Lower lobe of right lung (tissue), 2 donors: ENCODE results near the gene MRPL43. TPM values are rescaled to one million over a fixed set of nuclear protein-coding genes. Genes with fewer than 3 reads are reported as not detected.

Source experiments
- ATAC-seq, 2 donors: fragments of 200-7000 bp; cut with Tn5 transposase; one replicate each; pipeline ENCODE4 v1.9.1; 2020 to 2022; ENCODE audit warnings: mild to moderate bottlenecking in 2 of 2, moderate library complexity in 2 of 2
- DNase-seq: peaks from one replicate; pipeline ENCODE4 v3.0.0-alpha.2; 2020
- H3K27ac ChIP-seq: fragments of 200-600 bp; one replicate; pipeline ENCODE4 v1.8.0; 2022
- H3K27me3 ChIP-seq: fragments of 200-600 bp; one replicate; pipeline ENCODE4 v1.8.0; 2022; ENCODE audit warnings: low read depth
- H3K36me3 ChIP-seq: fragments of 200-600 bp; one replicate; pipeline ENCODE4 v1.8.0; 2022; ENCODE audit warnings: mild to moderate bottlenecking
- H3K4me1 ChIP-seq: fragments of 200-600 bp; one replicate; pipeline ENCODE4 v1.8.0; 2022
- H3K4me3 ChIP-seq: fragments of 200-600 bp; one replicate; pipeline ENCODE4 v1.8.0; 2022; ENCODE audit warnings: mild to moderate bottlenecking
- H3K9me3 ChIP-seq: fragments of 200-600 bp; one replicate; pipeline ENCODE4 v1.8.0; 2022
- CTCF ChIP-seq: fragments of 200-600 bp; IDR thresholded peaks from one replicate; pipeline ENCODE4 v1.8.0; 2022; ENCODE audit warnings: antibody characterized with exemption, mild to moderate bottlenecking
- intact Hi-C: fragments of 100-400 bp; cut with DNase I; formaldehyde crosslinking; loops from one replicate; pipeline ENCODE4 v1.11.0; 2022
- total RNA-seq: library from RNA; stranded (reverse); fragmentation: NEBNext Ultra II Directional; extraction: Animal tissue kit (Norgen Biotek cat#: 25700); gene quantifications from one replicate; pipeline ENCODE4 v1.2.1, GENCODE V29; 2021
- donor health status: DM: no; HTN: yes; CAD: no; lungs with severe emphysema.

MRPL43 gene
- total RNA-seq, 1 donor from 2014 or later: 59.7 TPM

DNA sequence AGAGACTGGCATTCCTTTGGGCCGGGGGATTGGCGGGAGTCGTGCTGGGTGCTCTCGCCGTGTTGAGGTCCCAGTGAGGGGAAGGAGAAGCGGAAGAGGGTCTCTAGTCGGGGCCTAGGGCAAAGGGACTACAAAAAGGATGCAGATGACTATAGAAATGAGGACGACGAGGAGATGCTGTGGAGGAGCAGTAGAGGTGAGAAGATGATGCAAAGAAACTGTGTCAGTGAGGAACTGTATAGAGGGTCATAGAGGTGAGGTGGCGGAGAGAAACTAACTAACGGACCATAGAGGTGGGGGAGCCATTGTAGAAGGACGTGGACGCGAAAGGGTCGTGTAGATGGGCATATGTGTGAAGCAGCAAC, 370 bp upstream of the MRPL43 start:
- H3K4me1 ChIP-seq: peaks cover 30% of the 10 kb centered on the region
- intact Hi-C loops: no loop called here
- no peak for DNase-seq
- peaks cover 49% of the 10 kb centered on the region for H3K36me3 ChIP-seq
- no peak for TF ChIP-seq CTCF
- no peak for ATAC-seq
- H3K27ac ChIP-seq: peak overlapping the region; percentile 80
- H3K4me3 ChIP-seq: peak overlapping the region; percentile 93
- no peaks in the 10 kb centered on the region for H3K27me3 ChIP-seq
- no peaks in the 10 kb centered on the region for H3K9me3 ChIP-seq

- Histone ChIP-seq H3K36me3 (peaks cover 53% of the 10 kb centered on the region), H3K27ac (peak overlapping the region; percentile 80), H3K4me1 (peaks cover 30% of the 10 kb centered on the region), H3K27me3 (no peaks in the 10 kb centered on the region), H3K4me3 (peak overlapping the region; percentile 93), H3K9me3 (no peaks in the 10 kb centered on the region)
- ATAC-seq: peak in 1 of 2 donors; percentile 12
- intact Hi-C loops: no loop called here
- no peak for TF ChIP-seq CTCF
- no peak for DNase-seq
Observed at GRCh38 chr10:100986623-100986951, 710 bp downstream of the MRPL43 start.

DNA sequence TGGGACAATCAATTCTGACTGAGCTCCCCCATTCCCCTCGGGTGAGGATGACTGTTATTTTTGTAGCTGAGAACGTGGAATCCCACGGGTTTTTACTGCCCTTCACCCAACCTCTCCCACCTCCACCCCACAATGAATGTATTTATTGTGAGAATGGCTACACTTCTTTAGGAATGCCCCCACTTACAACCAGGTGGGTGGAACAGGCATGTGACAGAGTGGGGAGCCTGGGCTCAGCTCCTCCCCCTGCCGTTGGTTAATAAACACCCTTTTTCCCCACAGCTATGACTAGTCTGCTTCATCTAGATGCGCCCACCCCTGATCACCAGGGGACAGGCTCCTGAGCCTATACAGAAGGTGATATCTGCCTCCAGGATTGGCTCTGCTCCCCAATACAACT, 2.0 kb downstream of the MRPL43 start:
- H3K36me3 ChIP-seq: peaks cover 53% of the 10 kb centered on the region
- ATAC-seq (no peak), DNase-seq (peak; percentile 11)
- no peaks in the 10 kb centered on the region for H3K9me3 ChIP-seq
- TF ChIP-seq CTCF: no peak
- no peak overlapping the region for H3K27ac ChIP-seq
- no peaks in the 10 kb centered on the region for H3K27me3 ChIP-seq
- no peak overlapping the region for H3K4me3 ChIP-seq
- peaks cover 30% of the 10 kb centered on the region for H3K4me1 ChIP-seq
- intact Hi-C loops: no loop called here

GRCh38 chr10:100984672-100985177, 2.6 kb downstream of the MRPL43 start:
- no peaks in the 10 kb centered on the region for H3K27me3 ChIP-seq
- TF ChIP-seq CTCF: no peak
- H3K27ac ChIP-seq: no peak overlapping the region
- peaks cover 30% of the 10 kb centered on the region for H3K4me1 ChIP-seq
- DNase-seq (peak; percentile 24), ATAC-seq (no peak)
- intact Hi-C loops: no loop called here
- H3K9me3 ChIP-seq: no peaks in the 10 kb centered on the region
- H3K36me3 ChIP-seq: peaks cover 53% of the 10 kb centered on the region
- no peak overlapping the region for H3K4me3 ChIP-seq

DNA sequence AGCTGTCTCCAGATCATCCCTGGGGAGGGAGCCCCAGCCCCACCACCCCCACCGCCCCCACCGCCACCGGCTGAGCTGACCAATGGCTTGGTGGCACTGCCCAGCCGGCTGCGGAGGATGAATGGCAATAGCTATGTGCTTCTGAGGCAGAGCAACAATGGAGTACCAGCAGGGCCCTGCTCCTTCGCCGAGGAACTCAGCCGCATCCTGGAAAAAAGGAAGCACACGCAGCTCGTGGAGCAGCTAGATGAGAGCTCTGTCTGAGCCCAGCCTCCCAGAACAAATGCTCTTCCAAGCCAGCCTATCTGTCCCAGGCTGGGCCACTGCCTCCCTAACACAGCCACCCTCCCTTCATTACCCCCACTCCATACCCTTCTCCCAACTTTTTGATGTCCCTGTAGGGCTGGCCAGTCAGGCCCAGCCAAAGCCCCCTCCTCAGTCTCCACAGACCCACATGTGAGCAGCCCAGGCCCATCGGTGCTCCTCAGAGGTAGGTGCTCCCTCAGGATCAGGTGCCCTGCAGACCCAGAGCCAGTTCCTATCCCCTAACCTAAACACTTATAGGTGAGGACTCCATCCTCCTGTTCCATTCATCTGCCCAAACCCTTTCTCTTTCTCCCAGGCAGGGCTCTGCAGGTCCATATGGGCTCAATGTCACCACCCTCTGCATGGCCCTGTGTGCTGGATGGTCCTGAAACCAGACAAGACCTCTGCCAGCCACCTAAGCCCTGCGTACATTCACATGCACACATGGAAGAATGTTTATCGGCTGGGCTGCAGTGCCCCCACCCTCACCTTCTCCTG, 3.2 kb downstream of the MRPL43 start:
- intact Hi-C loops: no loop called here
- peaks cover 30% of the 10 kb centered on the region for H3K4me1 ChIP-seq
- no peak overlapping the region for H3K27ac ChIP-seq
- no peak overlapping the region for H3K4me3 ChIP-seq
- ATAC-seq: no peak
- no peak for TF ChIP-seq CTCF
- peak; percentile 26 for DNase-seq
- H3K9me3 ChIP-seq: no peaks in the 10 kb centered on the region
- H3K27me3 ChIP-seq: no peaks in the 10 kb centered on the region
- H3K36me3 ChIP-seq: peaks cover 50% of the 10 kb centered on the region
